MCF 10A (cell line): ENCODE data around the gene CDCA8. TPM values are rescaled to one million over a fixed set of nuclear protein-coding genes. Genes with fewer than 3 reads are reported as not detected.

Source experiments
- BruUV-seq: library from RNA; stranded (reverse); fragments of 400-500 nt; replicated peaks from 2 replicates; lab custom pipeline; 2021; lab: Mats Ljungman, UMichigan
- CTCF ChIA-PET: fragments of 300-600 bp; sonication (Branson Sonifier 250); formaldehyde crosslinking; extraction: SDS; loops from one replicate; lab custom pipeline; 2021; ENCODE audit warnings: antibody characterized with exemption, inconsistent platforms; lab: Yijun Ruan, JAX
- POLR2A ChIA-PET: fragments of 300-600, 350-650 bp; sonication (Branson Sonifier 250); formaldehyde crosslinking; extraction: SDS; loops from one replicate; lab custom pipeline; 2020; ENCODE audit warnings: antibody characterized with exemption, inconsistent platforms; lab: Yijun Ruan, JAX
- DNase-seq: peaks from one replicate; pipeline ENCODE4 v3.0.0-alpha.2; 2018; ENCODE audit not compliant: unreplicated experiment
- H3K27ac Mint-ChIP-seq: one replicate; pipeline ENCODE4 v1.8.0; 2022; ENCODE audit warnings: mild to moderate bottlenecking, low read depth, mixed read lengths; ENCODE audit not compliant: unreplicated experiment
- H3K27me3 Mint-ChIP-seq: one replicate; pipeline ENCODE4 v1.8.0; 2022; ENCODE audit warnings: mixed read lengths; ENCODE audit not compliant: insufficient read depth, unreplicated experiment
- H3K36me3 Mint-ChIP-seq: one replicate; pipeline ENCODE4 v1.8.0; 2022; ENCODE audit warnings: mild to moderate bottlenecking, moderate library complexity, mixed read lengths; ENCODE audit not compliant: insufficient read depth, unreplicated experiment
- H3K4me1 Mint-ChIP-seq: one replicate; pipeline ENCODE4 v1.8.0; 2022; ENCODE audit warnings: mixed read lengths; ENCODE audit not compliant: insufficient read depth, unreplicated experiment
- H3K4me3 Mint-ChIP-seq: one replicate; pipeline ENCODE4 v1.8.0; 2022; ENCODE audit warnings: mild to moderate bottlenecking, moderate library complexity, mixed read lengths; ENCODE audit not compliant: unreplicated experiment
- H3K9me3 Mint-ChIP-seq: one replicate; pipeline ENCODE4 v1.8.0; 2022; ENCODE audit warnings: mixed read lengths; ENCODE audit not compliant: unreplicated experiment
- CTCF ChIP-seq: fragments of 200-600 bp; IDR thresholded peaks from one replicate; pipeline ENCODE4 v1.8.0; 2022; ENCODE audit warnings: antibody characterized with exemption, mild to moderate bottlenecking; ENCODE audit not compliant: unreplicated experiment
- intact Hi-C: fragments of 100-400 bp; cut with micrococcal nuclease; formaldehyde crosslinking; loops from 2 replicates; pipeline ENCODE4 v1.14.1; 2022
- total RNA-seq: library from RNA; stranded (reverse); gene quantifications from 2 replicates; pipeline ENCODE4 v1.2.3, GENCODE V29; 2022

Gene CDCA8
- total RNA-seq, 1 experiment from 2014 or later: 21.8 TPM

- no peak for TF ChIP-seq CTCF
- no TSS peak for BruUV-seq
- no peaks in the 10 kb centered on the region for H3K36me3 Mint-ChIP-seq
- no peak overlapping the region for H3K27ac Mint-ChIP-seq
- ChIA-PET POLR2A (no interaction called here), CTCF (interaction anchor here (2.4 to 3.5 kb wide), 2 partner anchors 16 to 63 kb away, joined by 7 to 18 read pairs; no protein-coding TSS in a partner anchor)
- no peaks in the 10 kb centered on the region for H3K9me3 Mint-ChIP-seq
- peaks cover 4% of the 10 kb centered on the region for H3K27me3 Mint-ChIP-seq
- no peaks in the 10 kb centered on the region for H3K4me1 Mint-ChIP-seq
- DNase-seq: no peak
- no peak overlapping the region for H3K4me3 Mint-ChIP-seq
- intact Hi-C loops: no loop called here
Measured at GRCh38 chr1:37666241-37666867, 26.0 kb upstream of the CDCA8 start.

GRCh38 chr1:37667023-37667671 lies 25.2 kb upstream of the CDCA8 start:
- no peak for TF ChIP-seq CTCF
- H3K36me3 Mint-ChIP-seq: no peaks in the 10 kb centered on the region
- H3K4me3 Mint-ChIP-seq: no peak overlapping the region
- no peak overlapping the region for H3K27ac Mint-ChIP-seq
- ChIA-PET POLR2A (no interaction called here), CTCF (interaction anchor here (2.4 to 3.5 kb wide), 2 partner anchors 15 to 64 kb away, joined by 7 to 18 read pairs; no protein-coding TSS in a partner anchor)
- no peaks in the 10 kb centered on the region for H3K9me3 Mint-ChIP-seq
- intact Hi-C loops: no loop called here
- H3K4me1 Mint-ChIP-seq: no peaks in the 10 kb centered on the region
- peaks cover 12% of the 10 kb centered on the region for H3K27me3 Mint-ChIP-seq
- BruUV-seq: no TSS peak
- no peak for DNase-seq

GRCh38 chr1:37670133-37670532 lies 22.2 kb upstream of the CDCA8 start:
- H3K4me1 Mint-ChIP-seq: no peaks in the 10 kb centered on the region
- intact Hi-C loops: no loop called here
- ChIA-PET POLR2A (interaction anchor here (0.7 kb wide), 1 partner anchor 490 kb away, joined by 4 read pairs; no protein-coding TSS in a partner anchor), CTCF (interaction anchor here (0.6 to 1.8 kb wide), 2 partner anchors 67 to 1372 kb away, joined by 3 to 5 read pairs; no protein-coding TSS in a partner anchor)
- BruUV-seq: no TSS peak
- peaks cover 12% of the 10 kb centered on the region for H3K27me3 Mint-ChIP-seq
- TF ChIP-seq CTCF: no peak
- H3K36me3 Mint-ChIP-seq: no peaks in the 10 kb centered on the region
- no peak overlapping the region for H3K4me3 Mint-ChIP-seq
- DNase-seq: no peak
- H3K27ac Mint-ChIP-seq: no peak overlapping the region
- H3K9me3 Mint-ChIP-seq: no peaks in the 10 kb centered on the region

- Mint-ChIP-seq H3K4me3 (no peak overlapping the region), H3K9me3 (no peaks in the 10 kb centered on the region), H3K4me1 (no peaks in the 10 kb centered on the region), H3K27ac (no peak overlapping the region), H3K36me3 (no peaks in the 10 kb centered on the region), H3K27me3 (peaks cover 12% of the 10 kb centered on the region)
- BruUV-seq: no TSS peak
- intact Hi-C loops: no loop called here
- no peak for TF ChIP-seq CTCF
- ChIA-PET POLR2A (no interaction called here), CTCF (interaction anchor here (0.6 to 2.3 kb wide), 3 partner anchors 11 to 661 kb away, joined by 5 to 8 read pairs (median 5); no protein-coding TSS in a partner anchor)
- DNase-seq: no peak
Measured at GRCh38 chr1:37671261-37671660, 21.1 kb upstream of the CDCA8 start.
